C4-2B (cell line): Measurements from ENCODE around the gene PLAGL2.

Source experiments
- H3K27ac ChIP-seq: fragments of 450-650 bp; 2 replicates; pipeline ENCODE4 v1.5.1; 2017
- ZFX ChIP-seq: fragments of 450-650 bp; IDR thresholded peaks from 2 replicates; pipeline ENCODE4 v1.6.1; 2017
- TF ChIP-seq, protein P1 (sequence below): fragments of 450-650 bp; conservative IDR thresholded peaks from 2 replicates; pipeline ENCODE4 v1.5.1; 2017; ENCODE audit warnings: mild to moderate bottlenecking

The PLAGL2 gene

DNA sequence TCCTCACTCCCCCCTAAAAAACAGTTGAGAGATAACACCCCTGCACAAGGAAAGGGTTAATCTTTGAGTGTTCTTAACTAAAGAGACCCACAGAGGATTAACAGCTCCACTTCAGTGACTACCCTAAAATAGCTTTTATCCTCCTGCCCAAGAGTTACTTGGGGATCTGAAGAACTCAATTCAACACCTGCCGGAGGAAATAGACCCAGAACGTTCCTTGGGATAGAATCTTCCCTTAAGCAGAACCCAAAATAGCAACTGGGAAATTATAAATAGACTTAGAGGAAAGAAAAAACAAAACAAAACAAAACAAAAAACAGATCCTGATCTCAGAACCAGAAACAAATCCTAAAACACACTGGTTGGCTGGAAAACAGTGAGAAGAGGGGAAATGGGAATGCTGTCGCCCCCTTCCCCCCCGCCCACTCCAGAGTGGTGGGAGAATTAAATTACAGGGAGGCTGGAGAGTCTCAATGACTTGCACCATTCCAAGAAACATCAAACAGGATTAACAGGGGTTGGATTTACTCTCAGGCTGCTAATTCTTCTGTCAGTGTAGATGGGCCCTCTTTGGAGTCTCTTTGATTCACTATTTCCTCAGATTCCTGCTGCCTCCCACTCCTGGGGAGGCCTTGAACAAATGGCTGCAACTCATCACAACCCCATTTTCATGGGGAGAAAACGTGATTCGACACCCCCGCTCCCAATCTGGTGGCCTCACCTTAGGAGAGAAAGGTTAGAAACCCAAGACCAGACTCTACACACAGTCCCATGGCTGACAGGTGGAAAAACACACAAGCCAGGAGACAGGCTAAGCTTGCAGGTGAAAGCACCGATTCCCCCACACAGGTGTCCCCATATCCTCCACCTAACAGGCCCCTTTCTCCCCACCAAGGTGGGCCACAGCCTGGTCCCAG, 1.4 kb downstream of the PLAGL2 start:
- no peak for TF ChIP-seq ZFX
- TF ChIP-seq, protein P1, sequence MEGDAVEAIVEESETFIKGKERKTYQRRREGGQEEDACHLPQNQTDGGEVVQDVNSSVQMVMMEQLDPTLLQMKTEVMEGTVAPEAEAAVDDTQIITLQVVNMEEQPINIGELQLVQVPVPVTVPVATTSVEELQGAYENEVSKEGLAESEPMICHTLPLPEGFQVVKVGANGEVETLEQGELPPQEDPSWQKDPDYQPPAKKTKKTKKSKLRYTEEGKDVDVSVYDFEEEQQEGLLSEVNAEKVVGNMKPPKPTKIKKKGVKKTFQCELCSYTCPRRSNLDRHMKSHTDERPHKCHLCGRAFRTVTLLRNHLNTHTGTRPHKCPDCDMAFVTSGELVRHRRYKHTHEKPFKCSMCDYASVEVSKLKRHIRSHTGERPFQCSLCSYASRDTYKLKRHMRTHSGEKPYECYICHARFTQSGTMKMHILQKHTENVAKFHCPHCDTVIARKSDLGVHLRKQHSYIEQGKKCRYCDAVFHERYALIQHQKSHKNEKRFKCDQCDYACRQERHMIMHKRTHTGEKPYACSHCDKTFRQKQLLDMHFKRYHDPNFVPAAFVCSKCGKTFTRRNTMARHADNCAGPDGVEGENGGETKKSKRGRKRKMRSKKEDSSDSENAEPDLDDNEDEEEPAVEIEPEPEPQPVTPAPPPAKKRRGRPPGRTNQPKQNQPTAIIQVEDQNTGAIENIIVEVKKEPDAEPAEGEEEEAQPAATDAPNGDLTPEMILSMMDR: no peak
- peak overlapping the region; percentile 97 for H3K27ac ChIP-seq

- H3K27ac ChIP-seq: peak overlapping the region; percentile 97; the same call in 1 of the 2 replicates
- TF ChIP-seq, protein P1: no peak
- TF ChIP-seq ZFX: no peak
These were observed 2.3 kb downstream of the PLAGL2 start for GRCh38 chr20:32205110-32205842.

DNA sequence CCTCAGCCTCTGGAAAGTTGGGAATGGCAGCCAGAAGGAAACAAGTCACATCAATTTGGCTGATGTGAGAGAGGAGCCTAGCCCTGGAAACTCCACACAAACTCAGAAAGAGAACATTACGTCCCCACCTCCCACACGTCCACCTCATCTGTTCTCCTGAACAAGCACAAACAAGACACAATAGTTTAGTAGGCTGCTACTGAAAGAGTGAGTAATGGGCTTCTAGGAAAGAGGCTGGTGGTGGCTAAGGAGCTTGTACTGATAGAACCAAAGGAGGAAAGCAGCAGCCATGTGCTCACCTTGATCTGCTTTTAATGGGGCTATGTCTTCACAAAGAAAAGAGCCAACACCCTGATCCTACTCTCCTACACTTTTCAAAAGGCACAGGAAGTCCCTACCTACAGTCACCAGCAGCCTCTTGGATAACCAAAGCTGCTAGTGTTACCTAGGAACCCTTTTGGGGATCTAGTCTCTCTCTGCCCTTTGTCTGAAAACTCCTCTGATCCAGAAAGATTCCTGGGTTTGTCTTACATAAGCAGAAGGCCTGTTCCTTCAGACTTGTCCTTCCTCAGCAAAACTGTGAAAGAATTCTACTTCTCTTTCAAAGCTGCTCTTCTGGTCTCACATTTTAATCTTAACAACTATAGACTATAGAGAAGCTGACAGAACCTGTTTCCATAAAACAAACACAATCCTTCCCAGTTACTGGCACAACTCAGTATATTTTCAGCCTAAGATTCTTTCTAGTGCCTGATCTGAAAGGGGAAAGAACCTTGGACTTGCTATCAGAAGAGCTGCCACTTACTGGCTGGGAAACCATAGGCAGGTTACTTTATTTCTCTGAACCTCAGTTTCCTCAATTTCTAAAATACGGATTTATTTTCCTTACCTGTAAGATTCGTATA, 3.1 kb downstream of the PLAGL2 start:
- H3K27ac ChIP-seq: peak overlapping the region; percentile 97; the same call in 1 of the 2 replicates
- no peak for TF ChIP-seq ZFX
- TF ChIP-seq, protein P1: no peak

DNA sequence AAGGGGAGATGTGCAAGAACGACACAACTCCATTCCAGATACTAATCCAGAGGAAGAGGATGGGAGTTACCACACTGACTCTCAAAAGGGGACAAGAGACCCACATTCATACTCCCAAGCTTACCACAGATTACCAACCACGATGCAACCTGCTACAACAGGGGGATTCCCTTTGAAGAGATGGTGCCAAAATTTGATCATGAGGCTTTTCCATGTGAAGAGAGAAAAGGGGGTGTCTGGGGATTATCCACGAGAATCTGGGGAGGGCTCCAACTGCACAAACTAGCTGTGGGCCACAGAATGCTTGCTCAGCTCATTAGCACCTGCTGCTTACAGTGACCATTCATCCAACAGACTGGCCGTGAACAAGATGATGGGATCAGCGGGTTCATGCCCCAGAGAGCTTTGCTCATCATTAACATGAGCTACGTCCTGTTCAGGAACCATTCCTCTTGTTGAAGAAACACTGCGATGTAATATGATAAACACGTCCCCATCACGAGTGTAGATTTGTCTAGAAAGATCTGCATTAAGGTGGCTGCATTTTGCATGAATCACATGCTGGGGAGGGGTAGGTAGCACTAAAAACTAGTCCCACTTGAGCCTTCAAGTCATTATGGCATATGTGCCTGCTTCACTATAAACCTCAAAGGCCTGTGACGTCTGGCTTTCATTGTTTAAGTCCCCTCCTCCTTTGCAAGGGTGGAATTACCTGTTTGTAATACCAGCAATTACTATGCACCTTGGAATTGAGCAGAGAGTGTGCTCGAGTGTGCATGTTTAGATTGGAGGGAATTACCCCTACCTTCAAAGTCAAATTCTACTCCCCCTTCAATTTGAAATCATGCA, 4.0 kb downstream of the PLAGL2 start:
- H3K27ac ChIP-seq: peak overlapping the region; percentile 78
- TF ChIP-seq, protein P1: no peak
- no peak for TF ChIP-seq ZFX

GRCh38 chr20:32201977-32202363, 5.6 kb downstream of the PLAGL2 start:
- no peak overlapping the region for H3K27ac ChIP-seq
- TF ChIP-seq ZFX: no peak
- TF ChIP-seq, protein P1: no peak

DNA sequence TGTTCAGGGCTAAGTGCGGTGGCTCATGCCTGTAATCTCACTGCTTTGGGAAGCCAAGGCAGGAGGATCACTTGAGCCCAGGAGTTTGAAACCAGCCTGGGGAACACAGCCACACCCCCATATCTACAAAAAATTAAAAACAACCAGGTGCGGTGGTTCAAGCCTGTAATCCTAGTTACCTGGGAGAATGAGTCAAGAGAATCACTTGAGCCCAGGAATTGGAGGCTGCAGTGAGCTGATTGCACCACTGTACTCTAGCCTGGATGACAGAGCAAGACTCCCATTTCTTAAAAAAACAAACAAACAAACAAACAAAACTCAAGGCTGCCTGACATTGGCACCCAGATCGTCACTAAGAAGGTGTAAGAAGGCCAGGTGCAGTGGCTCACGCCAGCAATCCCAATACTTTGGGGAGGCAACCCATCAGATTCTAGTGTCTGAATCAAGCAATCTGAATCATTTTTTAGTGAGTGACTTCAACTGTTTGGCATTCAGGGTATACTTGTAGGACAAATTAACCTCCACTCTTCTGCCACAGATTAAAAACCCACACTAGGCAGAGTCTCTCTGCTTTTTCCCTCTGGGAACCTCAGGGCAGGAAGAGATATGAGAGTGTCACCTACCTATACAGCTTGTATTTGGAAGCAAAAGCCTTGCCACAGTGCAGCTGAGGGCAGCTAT, 6.1 kb downstream of the PLAGL2 start:
- TF ChIP-seq ZFX: no peak
- TF ChIP-seq, protein P1: no peak
- H3K27ac ChIP-seq: no peak overlapping the region
